Amniotic epithelial cell (primary cell): ENCODE results near the gene NEK9.
A peak's percentile ranks its signal among the peaks of the same experiment; 100 is the strongest.
"Not testable (repeated sequence)": the region's sequence is repeated elsewhere in the genome, so short reads cannot be mapped to it uniquely, and the experiment has no call there.

Experiments
- DNase-seq: peaks from one replicate; pipeline ENCODE4 v3.0.0-alpha.2; 2010; ENCODE audit warnings: low read depth

The NEK9 gene

DNA sequence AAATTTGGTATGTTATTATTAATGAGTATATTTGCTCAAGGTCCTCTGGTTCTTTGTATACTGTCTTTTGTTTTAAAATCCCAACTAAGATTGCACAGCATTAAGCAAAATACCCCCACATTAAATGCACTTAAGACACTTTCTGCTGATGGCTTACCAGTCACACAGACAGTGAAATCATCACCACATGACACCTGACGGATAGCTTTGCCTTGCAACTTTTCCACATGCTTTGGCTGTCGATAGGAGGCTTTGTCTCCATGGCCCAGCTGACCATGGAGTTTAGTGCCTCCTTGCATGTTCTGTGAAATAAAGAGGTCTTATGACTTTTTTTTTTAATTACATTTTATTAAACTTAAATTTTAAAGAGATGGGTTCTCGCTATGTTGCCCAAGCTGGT lies 19.7 kb downstream of the NEK9 start:
- DNase-seq, result no peak

DNA sequence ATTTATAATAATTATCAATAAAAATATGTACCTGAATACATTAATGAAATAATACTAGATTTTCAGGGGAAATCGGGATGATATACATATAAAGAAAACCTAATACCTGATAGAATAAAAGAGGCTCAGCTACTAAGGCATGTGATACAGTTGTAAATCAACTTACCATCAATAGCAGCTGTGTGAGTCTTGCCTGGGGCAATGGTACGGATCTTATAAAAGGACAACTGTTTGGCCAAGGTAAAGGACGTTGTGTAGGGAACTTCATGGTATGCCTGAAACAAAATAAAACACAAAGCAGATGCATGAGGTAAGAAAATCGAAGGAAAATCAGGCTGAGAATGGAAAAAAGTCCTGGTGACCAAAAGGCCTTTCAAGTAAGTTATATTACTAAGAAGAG lies 25.4 kb downstream of the NEK9 start:
- DNase-seq, result no peak

DNA sequence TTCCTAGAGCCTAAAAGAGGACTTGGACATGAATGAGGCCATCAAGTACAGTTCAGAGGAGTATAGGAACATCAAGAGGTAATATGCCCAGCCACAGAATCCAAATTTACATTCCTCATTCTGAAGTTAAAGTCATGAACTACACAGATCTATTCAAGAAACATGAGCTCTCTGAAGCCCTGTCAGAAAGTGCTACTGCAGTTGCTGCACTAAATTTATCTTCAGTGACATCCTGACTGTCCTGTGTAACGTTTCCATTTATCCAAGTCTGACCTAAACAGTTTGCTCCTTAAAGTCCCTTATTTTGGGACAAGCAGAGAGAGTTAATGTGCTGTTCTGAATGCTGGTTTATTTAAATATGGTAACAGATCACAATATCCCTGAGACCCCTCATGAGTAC lies 28.2 kb downstream of the NEK9 start:
- no peak for DNase-seq

DNA sequence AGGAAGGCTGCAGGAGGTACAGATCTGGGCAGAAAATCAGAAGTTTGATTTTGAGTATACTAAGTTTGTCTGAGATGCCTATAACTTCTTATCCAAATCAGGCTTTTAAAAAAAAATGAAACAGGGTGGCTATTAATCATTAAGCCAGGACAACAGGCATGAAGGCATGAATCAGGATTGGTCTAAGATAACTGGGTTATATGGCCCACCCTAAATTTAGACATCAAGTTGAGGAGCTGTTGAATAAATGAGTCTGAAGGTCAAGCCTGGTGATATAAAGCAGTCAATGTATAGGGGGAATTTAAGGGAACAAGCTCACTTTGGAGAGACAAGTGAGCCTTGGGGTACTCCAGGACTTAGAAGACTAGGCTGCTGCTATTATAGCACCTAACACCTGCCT lies 28.6 kb downstream of the NEK9 start:
- DNase-seq, result no peak

DNA sequence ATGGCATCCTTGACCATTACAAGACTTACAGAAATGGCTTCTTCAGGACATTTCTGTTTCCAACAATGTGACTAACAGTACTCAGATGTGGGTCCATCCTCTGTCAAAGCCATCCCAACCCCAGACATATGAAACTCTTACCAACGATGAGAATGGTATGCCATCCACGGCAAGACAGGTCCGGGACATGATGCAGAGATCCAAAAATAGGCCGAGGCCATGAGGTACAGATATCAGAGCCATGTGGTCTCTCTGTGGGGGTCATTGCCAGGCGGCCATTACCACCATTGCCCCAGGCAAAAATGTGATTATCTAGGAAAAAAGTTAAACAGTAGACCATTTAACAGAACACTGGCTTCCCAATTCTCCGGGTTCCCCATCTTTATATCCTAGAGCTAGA lies 29.9 kb downstream of the NEK9 start:
- no peak for DNase-seq

DNA sequence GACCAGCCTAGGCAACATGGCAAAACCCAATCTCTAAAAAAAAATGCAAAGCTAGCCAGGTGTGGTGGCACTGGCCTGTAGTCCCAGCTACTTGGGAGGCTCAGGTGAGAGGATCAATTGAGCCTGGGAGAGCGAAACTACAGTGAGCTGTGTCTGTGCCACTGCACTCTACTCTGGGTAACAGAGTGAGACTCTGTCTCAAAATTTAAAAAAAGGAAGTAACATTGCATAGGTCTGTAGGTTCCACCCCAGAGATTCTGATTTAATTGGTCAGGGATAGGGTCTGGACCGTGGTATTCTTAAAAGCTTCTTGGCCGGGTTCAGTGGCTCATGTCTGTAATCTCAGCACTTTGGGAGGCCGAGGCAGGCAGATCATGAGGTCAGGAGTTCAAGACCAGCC lies 31.2 kb downstream of the NEK9 start:
- DNase-seq, result no peak

DNA sequence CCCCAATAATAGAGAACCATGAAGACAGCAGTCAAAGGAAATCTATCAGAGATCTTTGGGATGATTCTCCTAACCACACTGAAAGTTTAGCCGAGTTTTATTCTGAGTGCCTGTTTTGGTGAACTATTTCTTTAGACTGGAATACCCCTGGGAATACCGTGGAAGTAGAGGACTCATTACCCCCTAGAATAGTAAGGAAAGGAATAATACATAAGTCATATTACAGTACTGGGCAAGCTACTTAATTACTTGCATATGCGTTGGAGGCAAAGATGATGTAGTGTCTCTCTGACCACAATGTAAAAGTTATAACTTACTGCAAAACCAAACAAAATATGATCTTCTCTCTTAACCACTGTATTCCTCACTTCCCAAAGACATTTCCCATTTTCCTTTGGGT lies 32.0 kb downstream of the NEK9 start:
- DNase-seq, result no peak

DNA sequence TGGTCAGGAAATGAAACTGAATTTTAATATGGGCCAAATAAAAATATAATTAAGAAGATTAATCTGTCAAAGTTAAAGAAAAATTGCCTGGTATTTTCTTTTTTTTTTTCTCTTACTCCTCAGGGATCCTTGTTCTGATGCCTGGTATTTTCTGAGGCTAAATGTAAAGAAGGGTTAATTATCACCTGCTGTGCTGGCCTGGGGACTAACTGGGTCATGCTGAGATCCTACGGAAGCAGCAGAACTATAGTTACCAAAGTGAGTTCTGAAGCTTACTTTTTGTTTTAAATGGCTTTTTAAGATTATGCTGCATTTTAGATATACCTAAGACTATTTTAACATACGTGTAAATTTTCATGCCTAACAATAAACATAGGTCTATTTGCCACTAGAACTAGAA lies 34.1 kb downstream of the NEK9 start:
- no peak for DNase-seq

DNA sequence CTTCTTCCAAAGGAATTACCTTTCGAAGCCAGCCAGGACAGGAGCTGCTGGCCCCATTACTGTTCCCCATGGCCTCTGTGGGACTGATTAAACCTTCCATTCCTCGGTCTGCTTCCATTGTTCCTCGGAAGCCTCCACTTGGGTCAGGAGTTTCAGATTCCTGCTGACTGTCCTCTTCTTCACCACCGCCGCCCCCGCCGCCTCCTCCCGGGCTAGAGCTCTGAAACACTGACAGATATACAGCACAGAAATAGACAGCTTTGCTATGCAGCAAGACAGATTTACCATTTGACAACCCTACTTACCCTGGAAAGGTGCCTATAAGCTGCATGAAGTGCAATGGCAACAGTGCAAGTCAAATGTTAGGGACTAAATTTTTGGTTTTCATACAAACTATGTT lies 35.6 kb downstream of the NEK9 start:
- no peak for DNase-seq

DNA sequence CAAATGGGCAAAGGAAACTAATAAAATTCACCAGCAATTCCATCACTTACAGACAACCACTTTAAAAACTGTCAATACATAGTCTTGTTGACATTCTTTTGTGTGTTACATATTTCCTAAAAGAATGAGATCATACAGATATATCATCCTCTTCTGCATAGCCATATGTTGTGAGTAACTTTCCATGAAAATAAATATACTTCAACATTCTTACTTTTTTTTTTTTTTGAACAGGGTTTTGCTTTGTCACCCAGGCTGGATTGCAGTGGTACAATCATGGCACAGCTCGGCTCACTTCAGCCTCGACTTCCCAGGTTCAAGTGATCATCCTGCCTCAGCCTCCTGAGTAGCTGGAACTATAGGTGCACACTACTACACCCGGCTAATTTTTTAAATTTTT lies 36.5 kb downstream of the NEK9 start:
- DNase-seq, result no peak

DNA sequence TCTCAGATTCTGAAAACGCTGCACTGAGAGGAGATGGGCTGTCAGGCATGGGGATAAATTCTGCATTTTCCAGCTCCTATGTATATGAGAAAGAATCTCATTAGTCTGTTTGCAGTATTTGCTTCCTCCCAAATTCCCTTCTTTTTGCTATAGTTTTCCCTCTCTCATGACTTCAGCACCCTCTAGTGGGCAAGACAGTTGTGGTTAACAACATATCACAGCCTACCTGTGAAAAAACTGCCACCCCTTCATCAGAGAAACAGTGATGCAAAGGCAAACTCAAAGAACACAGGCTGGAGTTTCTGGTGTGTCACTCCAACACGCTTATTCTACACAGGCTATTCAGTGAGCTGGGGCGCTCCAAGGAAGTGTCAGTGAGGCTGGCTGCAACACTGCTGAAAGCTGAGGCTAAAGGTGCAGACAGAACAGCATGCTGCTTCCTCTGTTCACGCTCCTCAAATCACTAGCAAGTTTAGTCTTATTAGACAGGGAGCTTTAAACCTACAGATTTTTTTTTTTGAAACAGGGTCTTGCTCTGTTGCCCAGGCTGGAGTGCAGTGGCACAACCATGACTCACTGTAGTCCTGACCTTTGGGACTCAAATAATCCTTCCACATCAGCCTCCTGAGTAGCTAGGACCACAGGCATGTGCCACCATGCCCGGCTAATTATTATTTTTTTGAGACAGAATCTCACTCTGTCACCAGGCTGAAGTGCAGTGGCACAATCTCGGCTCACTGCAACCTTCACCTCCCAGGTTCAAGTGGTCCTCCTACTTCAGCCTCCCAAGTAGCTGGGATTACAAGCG lies 38.1 kb downstream of the NEK9 start:
- DNase-seq, result peak; percentile 54

DNA sequence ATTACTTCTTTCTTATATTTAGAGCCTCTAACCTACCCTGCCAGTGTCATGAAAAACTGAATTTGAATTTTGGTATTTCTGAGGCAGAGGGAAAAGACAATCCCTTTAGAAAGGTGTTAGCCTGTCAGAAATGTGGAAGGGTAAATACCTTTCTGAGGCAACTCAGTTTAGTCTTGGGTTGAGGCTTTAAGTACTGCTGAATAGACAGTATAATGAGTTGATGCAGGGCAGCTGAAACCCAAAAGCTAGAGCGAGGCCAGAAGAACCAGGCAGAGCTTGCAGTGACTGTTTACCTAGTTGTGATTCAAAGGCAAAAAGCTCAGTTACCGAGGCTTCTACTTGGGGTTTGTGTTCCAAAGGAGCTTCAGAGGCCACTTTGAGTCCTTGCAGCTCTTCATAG lies 38.7 kb downstream of the NEK9 start:
- no peak for DNase-seq

DNA sequence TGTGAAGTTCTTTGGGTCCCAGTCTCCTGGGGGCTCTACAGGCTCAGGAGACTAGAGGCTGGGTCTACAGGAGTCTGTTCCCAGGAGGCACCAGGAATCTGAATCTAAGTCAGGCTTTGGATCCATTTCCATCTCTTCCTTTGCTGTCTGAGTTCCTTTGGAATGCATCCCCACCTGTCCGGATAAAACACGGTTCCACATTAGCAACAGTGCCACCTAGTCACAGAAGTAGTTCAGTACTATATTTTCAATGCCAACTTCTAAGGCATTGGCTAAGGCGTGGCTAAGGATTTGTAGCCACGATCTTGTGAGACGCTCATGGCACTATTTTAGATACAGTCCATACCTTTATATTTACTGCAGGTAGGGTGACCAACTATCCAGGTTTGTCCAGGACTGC lies 42.3 kb downstream of the NEK9 start:
- DNase-seq, result no peak

DNA sequence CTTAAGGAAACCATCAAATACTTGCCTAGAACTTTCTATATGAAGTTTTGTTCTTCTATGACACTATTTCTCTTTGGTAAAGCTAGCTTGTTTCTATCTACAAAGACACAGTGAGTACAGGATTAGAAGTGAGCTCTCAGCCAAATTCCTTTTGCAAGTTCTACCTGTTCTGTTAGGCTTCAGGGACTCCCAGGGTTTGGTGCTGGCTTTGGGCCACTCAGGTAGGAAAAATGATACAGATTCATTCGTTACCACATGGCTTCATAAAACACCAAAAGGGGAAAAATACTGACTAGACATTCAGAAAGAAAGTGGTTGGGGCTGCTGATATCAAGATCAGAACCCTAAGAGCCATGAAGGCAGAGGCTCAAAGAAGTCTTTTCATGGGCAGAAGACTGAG lies 43.6 kb downstream of the NEK9 start:
- DNase-seq, result no peak

DNA sequence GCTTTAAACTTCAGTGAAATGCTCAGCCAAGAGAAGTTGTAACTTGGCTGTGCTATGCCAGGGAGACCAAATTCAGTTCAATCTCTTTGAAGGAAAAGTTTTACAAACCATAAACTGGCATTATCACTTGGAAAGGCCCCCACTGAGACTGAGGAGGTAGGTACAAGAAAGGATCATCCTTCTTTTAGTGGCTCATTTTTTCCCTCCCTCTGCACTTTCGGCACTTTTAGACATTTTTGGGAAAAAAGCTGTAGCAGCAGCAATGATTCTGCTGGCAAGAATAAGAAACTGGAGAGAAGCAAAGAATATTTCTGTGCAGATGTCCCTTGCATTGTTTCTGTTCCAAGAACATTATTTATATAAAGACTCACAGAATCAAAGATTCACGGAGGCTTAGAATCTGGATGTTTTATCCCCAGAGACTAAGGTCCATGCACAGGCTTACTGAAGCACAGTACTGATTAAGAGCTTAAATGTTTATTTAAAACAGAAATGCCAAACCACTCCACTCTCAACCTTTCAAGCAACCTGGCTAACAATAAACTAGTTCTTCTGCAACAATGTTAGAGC lies 45.1 kb downstream of the NEK9 start:
- no peak for DNase-seq

DNA sequence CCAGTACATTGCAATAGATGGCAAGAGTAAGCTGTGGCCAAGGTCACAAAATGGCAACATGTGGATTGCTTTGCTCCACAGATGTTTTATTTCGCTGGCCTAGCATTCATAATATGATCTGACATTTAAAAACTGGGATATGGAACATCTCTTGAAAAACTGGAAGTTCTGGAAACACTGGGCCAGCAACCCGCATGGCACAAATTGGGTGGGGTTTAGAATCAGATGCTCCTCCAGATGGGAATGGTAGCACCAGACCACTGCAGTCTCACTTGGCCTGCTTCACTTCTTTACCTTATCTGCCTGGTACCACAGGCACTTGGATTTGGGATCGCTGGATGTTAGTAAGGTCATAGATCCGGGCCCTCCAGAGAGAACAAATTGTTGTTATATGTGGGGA lies 47.3 kb downstream of the NEK9 start:
- no peak for DNase-seq

DNA sequence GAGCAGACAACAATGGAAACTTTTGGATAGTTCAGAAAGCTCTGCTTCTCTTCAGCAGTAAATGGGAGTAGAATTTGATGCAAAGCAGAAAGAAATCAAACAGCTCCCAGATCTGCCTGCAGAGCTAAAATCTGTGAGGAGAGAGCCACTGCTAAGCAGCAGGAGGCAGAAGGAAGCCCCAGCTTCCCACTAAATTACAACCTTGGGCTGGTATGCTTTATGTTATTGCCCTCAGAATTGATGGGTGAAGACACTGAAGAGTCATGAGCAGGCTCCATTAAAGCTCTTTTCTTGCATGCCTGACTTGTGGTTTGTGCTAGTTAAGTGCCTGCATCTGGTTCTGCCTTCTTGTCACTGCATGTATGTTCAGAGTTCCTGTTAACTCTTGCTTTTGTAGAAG lies 49.1 kb downstream of the NEK9 start:
- no peak for DNase-seq

DNA sequence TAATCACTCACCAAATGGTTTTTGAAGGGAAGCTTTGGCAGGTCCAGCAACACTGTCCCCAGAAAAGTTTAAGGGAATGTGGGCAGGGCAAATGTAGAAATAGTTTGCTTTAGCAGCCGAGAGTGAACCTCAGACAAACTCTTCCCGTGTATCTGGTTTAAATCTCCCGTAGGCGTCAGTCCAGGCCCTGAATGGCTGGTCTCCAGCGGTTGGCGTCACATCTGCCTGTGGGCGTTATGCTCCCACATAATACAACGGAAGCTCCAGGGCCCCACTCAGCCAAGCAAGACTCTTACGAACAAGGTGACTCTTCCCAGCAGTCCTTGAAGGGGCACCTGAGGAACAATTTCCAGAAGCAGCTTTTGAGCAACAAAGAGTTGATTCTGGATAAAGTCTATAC lies 56.5 kb downstream of the NEK9 start:
- peak; percentile 49 for DNase-seq

DNA sequence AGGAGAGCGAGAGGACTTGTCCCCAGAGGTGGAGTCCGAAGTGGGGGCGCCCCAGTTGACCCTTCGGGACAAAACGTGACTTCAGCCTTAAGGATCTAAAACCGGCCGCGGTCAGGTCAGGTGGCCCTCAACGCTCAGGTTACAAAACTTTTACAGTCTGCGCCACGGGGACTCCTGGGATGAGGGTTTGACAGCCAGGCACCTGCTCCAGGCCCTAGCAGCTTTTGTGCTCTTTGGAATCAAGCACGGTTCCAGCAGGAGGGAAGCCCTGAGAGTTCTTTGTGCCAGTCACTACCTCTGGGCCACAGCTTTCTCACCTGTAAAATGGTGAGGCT lies 57.1 kb downstream of the NEK9 start:
- DNase-seq, result no peak

DNA sequence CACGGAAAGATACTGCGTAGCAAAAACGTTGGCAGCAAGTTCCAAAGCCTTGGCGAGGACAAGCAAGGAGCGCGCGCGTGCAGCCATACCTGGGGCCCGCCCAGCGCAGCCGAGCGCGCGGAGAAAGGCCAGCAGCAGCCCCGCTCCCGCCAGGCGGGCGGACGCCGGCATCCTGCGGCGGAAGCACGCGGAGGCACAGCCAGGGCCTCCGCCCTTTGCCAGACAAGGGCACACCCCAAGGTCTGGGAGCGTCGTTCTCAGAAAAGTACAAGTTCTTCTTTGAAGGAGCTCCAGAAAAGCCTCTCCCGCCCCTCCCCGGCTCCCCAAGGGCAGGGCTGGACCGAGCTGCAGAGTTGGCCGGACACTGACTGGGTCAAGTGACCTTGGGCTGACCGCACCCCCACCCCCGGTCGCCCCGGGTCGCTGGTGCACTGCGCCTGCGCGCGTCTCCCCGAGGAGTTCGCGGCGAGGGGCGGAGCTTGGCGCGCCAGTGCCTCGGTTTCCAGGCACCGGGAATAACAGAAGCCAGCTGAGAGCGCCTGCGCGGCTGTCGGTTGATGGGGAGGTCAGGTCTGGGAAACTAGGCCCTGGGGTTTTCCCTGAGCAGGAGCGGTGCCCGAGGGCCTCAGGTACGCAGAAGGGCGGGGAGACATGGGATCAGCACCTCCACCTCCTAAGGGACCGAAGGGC lies 57.6 kb downstream of the NEK9 start, which contains the start of gene ZC2HC1C:
Gene ZC2HC1C, plus strand, starts transcription at position 521 of the 690 bp plus-strand sequence. CDS start 933 bp downstream, outside the sequence.
- DNase-seq, result peak; percentile 83

DNA sequence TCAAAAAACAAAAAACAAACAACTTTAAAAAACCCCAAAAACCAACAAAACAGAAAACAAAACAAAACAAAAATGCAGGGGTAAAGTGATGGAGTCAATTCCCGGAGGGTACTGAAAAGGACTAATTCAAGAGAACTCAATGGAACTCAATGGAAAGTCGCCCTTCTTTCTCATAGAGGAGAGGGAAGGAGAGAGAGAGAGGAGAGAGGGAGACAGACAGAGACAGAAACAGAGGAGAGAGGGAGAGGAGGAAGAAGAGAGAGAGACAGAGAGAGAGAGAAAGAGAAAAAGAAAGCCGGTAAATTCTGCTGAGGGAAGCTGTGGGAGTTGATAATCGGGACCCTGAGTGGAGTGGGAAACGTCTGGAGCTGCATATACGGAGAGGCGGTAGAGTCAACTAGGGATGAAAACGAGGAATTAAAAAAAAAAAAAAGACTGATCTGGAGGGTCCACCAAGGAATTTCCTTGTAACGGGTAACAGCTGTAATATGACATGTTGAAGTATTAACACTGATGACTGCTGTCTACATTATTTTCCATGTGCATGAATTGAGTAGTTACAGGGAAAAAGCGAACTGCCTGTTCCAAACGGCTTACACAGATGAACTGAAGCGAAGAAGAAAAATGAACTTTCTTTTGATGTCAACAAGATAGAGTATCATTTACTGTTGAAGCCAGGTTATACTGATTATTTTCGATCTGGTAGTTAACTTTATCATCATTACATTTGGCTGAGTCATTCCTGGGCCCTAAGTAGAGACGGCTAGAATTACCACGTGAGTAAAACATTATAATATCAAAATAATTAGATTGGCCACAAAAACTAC lies 58.3 kb downstream of the NEK9 start:
- peak; percentile 3 for DNase-seq

DNA sequence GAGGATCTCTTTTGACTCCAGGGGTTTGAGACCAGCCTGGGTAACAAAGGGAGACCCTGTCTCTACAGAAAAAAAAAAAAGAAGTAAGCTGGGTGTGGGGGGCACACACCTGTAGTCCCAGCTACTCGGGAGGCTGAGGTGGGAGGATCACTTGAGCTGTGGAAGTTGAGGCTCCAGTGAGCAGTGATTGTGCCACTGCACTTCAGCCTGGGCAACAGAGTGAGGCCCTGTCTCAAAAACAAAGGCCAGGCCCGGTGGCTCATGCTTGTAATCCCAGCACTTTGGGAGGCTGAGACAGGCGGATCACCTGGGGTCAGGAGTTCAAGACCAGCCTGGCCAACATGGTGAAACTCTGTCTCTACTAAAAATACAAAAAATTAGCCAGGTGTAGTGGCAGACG lies 59.1 kb downstream of the NEK9 start:
- DNase-seq, result not testable (repeated sequence)

DNA sequence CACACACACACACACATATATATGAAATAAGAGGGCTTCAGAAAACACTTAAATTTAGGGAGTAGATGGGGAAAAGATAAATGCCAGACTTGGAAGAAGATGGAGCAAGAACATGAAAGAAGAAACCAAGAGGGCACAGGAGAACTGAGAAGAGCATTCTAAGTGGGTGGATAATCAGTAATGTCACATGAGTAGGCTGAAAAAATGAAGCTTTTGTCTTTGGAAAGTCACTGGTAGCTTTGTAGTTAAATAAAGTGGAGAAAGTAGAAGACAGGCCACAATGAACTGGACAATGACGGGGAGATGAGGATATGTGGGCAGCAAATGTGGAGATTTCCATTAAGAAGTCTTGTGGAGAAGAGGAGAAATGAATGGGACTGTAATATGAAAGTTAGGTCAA lies 59.6 kb downstream of the NEK9 start:
- no peak for DNase-seq
